Erythroblast (primary cell): ENCODE measurements around the gene PDE7B.

Source experiments
- GATA1 ChIP-seq: IDR thresholded peaks from 2 replicates; pipeline ENCODE4 v1.6.1; 2011; ENCODE audit warnings: low read depth, mild to moderate bottlenecking, control low read depth, low read length, moderate library complexity
- POLR2A ChIP-seq: IDR thresholded peaks from 2 replicates; pipeline ENCODE4 v1.6.1; 2011; ENCODE audit warnings: mild to moderate bottlenecking, low read length

DNA sequence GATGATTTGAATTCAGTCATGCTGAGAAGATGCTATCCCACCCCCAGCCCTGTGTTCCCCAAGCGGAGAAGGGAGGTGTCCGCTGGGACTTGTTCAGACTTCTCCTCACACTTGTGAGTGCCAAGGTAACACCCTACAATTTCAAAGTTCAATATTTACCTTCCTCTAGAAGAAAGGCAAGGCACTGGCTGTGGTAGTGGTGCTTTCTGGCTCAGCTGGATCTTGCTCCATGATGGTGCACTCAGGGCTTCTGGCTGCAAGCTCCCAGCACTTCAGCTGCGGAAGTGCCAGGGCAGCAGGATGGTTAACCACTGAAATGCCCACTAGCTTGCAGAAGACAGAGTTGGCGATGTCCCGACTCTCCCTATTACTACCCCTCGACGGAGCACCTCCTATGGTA is 263.2 kb downstream of the PDE7B start:
- TF ChIP-seq POLR2A: no peak
- no peak for TF ChIP-seq GATA1
